ENCODE measurements around the gene PIANP. TPM values are rescaled to one million over a fixed set of nuclear protein-coding genes. Genes with fewer than 3 reads are reported as not detected.
"Not testable (repeated sequence)": the region's sequence is repeated elsewhere in the genome, so short reads cannot be mapped to it uniquely, and the experiment has no call there.

The PIANP gene
- not detected for total RNA-seq

- no peak within 1 kb of the TSS for H3K27ac Mint-ChIP-seq
- ChIA-PET POLR2A (interaction anchor here (3.1 kb wide), 1 partner anchor 11 kb away, joined by 22 read pairs; the partner anchor contains the start of gene ZNF384), CTCF (no interaction called here)
- H3K4me1 Mint-ChIP-seq, result peaks cover 22% of the 10 kb centered on the region
- H3K4me3 Mint-ChIP-seq, result peak within 1 kb of the TSS; percentile 46
- no peaks in the 10 kb centered on the region for H3K9me3 Mint-ChIP-seq
- H3K36me3 Mint-ChIP-seq (ENCODE audit: low read depth), result no peaks in the 10 kb centered on the region
- DNase-seq, result peak; percentile 51
- peaks cover 64% of the 10 kb centered on the region for H3K27me3 Mint-ChIP-seq
Measured at GRCh38 chr12:6700646-6701051, at the start of gene PIANP. PIANP (minus strand) TSS chr12:6700815; CDS start chr12:6698061, 2,754 bp downstream.

- Mint-ChIP-seq H3K4me1 (peaks cover 39% of the 10 kb centered on the region), H3K4me3 (no peak overlapping the region), H3K9me3 (peaks cover 2% of the 10 kb centered on the region), H3K27ac (no peak overlapping the region), H3K36me3 (ENCODE audit: low read depth) (peaks cover 58% of the 10 kb centered on the region), H3K27me3 (no peaks in the 10 kb centered on the region)
- CTCF ChIA-PET, result no interaction called here
- DNase-seq, result no peak
- POLR2A ChIA-PET, result no interaction called here
Measured at GRCh38 chr12:6748761-6749160, 48.1 kb upstream of the PIANP start.

- peak overlapping the region; percentile 31 for H3K27ac Mint-ChIP-seq
- CTCF ChIA-PET, result no interaction called here
- POLR2A ChIA-PET, result no interaction called here
- H3K4me3 Mint-ChIP-seq, result no peak overlapping the region
- peaks cover 56% of the 10 kb centered on the region for H3K36me3 Mint-ChIP-seq (ENCODE audit: low read depth)
- no peak for DNase-seq
- no peaks in the 10 kb centered on the region for H3K27me3 Mint-ChIP-seq
- peaks cover 7% of the 10 kb centered on the region for H3K9me3 Mint-ChIP-seq
- H3K4me1 Mint-ChIP-seq, result peaks cover 33% of the 10 kb centered on the region
Measured at GRCh38 chr12:6747216-6747615, 46.6 kb upstream of the PIANP start.

- peaks cover 22% of the 10 kb centered on the region for H3K4me1 Mint-ChIP-seq
- CTCF ChIA-PET, result interaction anchor here (1.2 kb wide), 1 partner anchor 22 kb away, joined by 3 read pairs; the partner anchor contains the start of gene COPS7A
Measured at GRCh38 chr12:6745741-6746525, 45.3 kb upstream of the PIANP start.

GRCh38 chr12:6743300-6743699, 42.7 kb upstream of the PIANP start:
- CTCF ChIA-PET, result not testable (repeated sequence)

More at GRCh38 chr12:6745741-6746525, 45.3 kb upstream of the PIANP start:
- H3K27ac Mint-ChIP-seq, result peak overlapping the region; percentile 89
- H3K36me3 Mint-ChIP-seq (ENCODE audit: low read depth), result peaks cover 47% of the 10 kb centered on the region
- DNase-seq, result peak; percentile 45
- POLR2A ChIA-PET, result interaction anchor here (0.9 to 2.7 kb wide), 4 partner anchors 21 to 47 kb away, joined by 3 to 10 read pairs (median 6); partner anchors contain the start of genes COPS7A and PTMS
- H3K27me3 Mint-ChIP-seq, result no peaks in the 10 kb centered on the region
- no peak overlapping the region for H3K4me3 Mint-ChIP-seq
- peaks cover 7% of the 10 kb centered on the region for H3K9me3 Mint-ChIP-seq

GRCh38 chr12:6742834-6743233, 42.2 kb upstream of the PIANP start:
- Mint-ChIP-seq H3K4me1 (peaks cover 20% of the 10 kb centered on the region), H3K9me3 (peaks cover 7% of the 10 kb centered on the region), H3K27me3 (no peaks in the 10 kb centered on the region), H3K27ac (no peak overlapping the region), H3K4me3 (no peak overlapping the region), H3K36me3 (ENCODE audit: low read depth) (peaks cover 24% of the 10 kb centered on the region)
- no peak for DNase-seq
- CTCF ChIA-PET, result no interaction called here
- POLR2A ChIA-PET, result interaction anchor here (1.3 to 2.8 kb wide), 2 partner anchors 10 to 50 kb away, joined by 3 to 8 read pairs; partner anchors contain the start of gene MLF2

More at GRCh38 chr12:6743300-6743699, 42.7 kb upstream of the PIANP start:
- DNase-seq, H3K27me3 Mint-ChIP-seq, H3K4me3 Mint-ChIP-seq, H3K9me3 Mint-ChIP-seq: not testable (repeated sequence)
- peaks cover 20% of the 10 kb centered on the region for H3K4me1 Mint-ChIP-seq
- POLR2A ChIA-PET, result interaction anchor here (1.3 to 2.8 kb wide), 2 partner anchors 10 to 50 kb away, joined by 3 to 8 read pairs; partner anchors contain the start of gene MLF2
- peaks cover 29% of the 10 kb centered on the region for H3K36me3 Mint-ChIP-seq (ENCODE audit: low read depth)
- peak overlapping the region; percentile 13 for H3K27ac Mint-ChIP-seq

GRCh38 chr12:6742080-6742479, 41.5 kb upstream of the PIANP start:
- CTCF ChIA-PET, H3K9me3 Mint-ChIP-seq, H3K4me3 Mint-ChIP-seq, H3K27ac Mint-ChIP-seq, H3K27me3 Mint-ChIP-seq, DNase-seq: not testable (repeated sequence)
- POLR2A ChIA-PET, result interaction anchor here (1.3 to 2.8 kb wide), 2 partner anchors 11 to 51 kb away, joined by 3 to 8 read pairs; partner anchors contain the start of gene MLF2
- Mint-ChIP-seq H3K36me3 (ENCODE audit: low read depth) (peaks cover 16% of the 10 kb centered on the region), H3K4me1 (peaks cover 19% of the 10 kb centered on the region)

GRCh38 chr12:6736754-6737153, 36.1 kb upstream of the PIANP start:
- peaks cover 6% of the 10 kb centered on the region for H3K4me1 Mint-ChIP-seq
- CTCF ChIA-PET, result interaction anchor here (0.6 to 1.6 kb wide), 4 partner anchors 30 to 85 kb away, joined by 3 to 4 read pairs (median 4); partner anchors contain the start of gene GPR162
- no peak overlapping the region for H3K27ac Mint-ChIP-seq

GRCh38 chr12:6735448-6736191, 35.0 kb upstream of the PIANP start:
- CTCF ChIA-PET, result interaction anchor here (1.0 to 1.6 kb wide), 3 partner anchors 31 to 86 kb away, joined by 4 read pairs; partner anchors contain the start of gene GPR162
- POLR2A ChIA-PET, result no interaction called here
- H3K4me3 Mint-ChIP-seq, result no peak overlapping the region

More at GRCh38 chr12:6736754-6737153, 36.1 kb upstream of the PIANP start:
- no peaks in the 10 kb centered on the region for H3K27me3 Mint-ChIP-seq
- H3K9me3 Mint-ChIP-seq, result no peaks in the 10 kb centered on the region
- DNase-seq, result no peak
- no peak overlapping the region for H3K4me3 Mint-ChIP-seq
- POLR2A ChIA-PET, result no interaction called here
- H3K36me3 Mint-ChIP-seq (ENCODE audit: low read depth), result no peaks in the 10 kb centered on the region

GRCh38 chr12:6734506-6735387, 34.1 kb upstream of the PIANP start:
- POLR2A ChIA-PET, result no interaction called here
- Mint-ChIP-seq H3K36me3 (ENCODE audit: low read depth) (peaks cover 17% of the 10 kb centered on the region), H3K9me3 (no peaks in the 10 kb centered on the region), H3K27ac (no peak overlapping the region), H3K27me3 (no peaks in the 10 kb centered on the region), H3K4me3 (no peak overlapping the region), H3K4me1 (peaks cover 6% of the 10 kb centered on the region)
- DNase-seq, result no peak
- CTCF ChIA-PET, result interaction anchor here (1.6 kb wide), 1 partner anchor 87 kb away, joined by 4 read pairs; the partner anchor contains the start of gene GPR162

More at GRCh38 chr12:6735448-6736191, 35.0 kb upstream of the PIANP start:
- Mint-ChIP-seq H3K9me3 (no peaks in the 10 kb centered on the region), H3K4me1 (peaks cover 6% of the 10 kb centered on the region), H3K27me3 (no peaks in the 10 kb centered on the region), H3K36me3 (ENCODE audit: low read depth) (peaks cover 9% of the 10 kb centered on the region), H3K27ac (no peak overlapping the region)
- DNase-seq, result peak; percentile 53

- Mint-ChIP-seq H3K36me3 (ENCODE audit: low read depth) (peaks cover 33% of the 10 kb centered on the region), H3K27me3 (no peaks in the 10 kb centered on the region), H3K4me3 (no peak overlapping the region), H3K4me1 (peaks cover 8% of the 10 kb centered on the region), H3K9me3 (no peaks in the 10 kb centered on the region), H3K27ac (no peak overlapping the region)
- no peak for DNase-seq
- ChIA-PET CTCF (interaction anchor here (1.5 to 4.3 kb wide), 2 partner anchors 23 to 95 kb away, joined by 3 to 14 read pairs; partner anchors contain the start of gene MLF2), POLR2A (interaction anchor here (1.0 to 1.3 kb wide), 2 partner anchors 22 to 142 kb away, joined by 3 read pairs; partner anchors contain the start of gene MLF2)
Measured at GRCh38 chr12:6730169-6730568, 29.6 kb upstream of the PIANP start.

GRCh38 chr12:6729186-6729585, 28.6 kb upstream of the PIANP start:
- peaks cover 13% of the 10 kb centered on the region for H3K4me1 Mint-ChIP-seq
- H3K27ac Mint-ChIP-seq, result no peak overlapping the region
- H3K36me3 Mint-ChIP-seq (ENCODE audit: low read depth), result peaks cover 33% of the 10 kb centered on the region
- H3K27me3 Mint-ChIP-seq, result no peaks in the 10 kb centered on the region
- POLR2A ChIA-PET, result no interaction called here
- H3K4me3 Mint-ChIP-seq, result no peak overlapping the region
- DNase-seq, result no peak
- H3K9me3 Mint-ChIP-seq, result no peaks in the 10 kb centered on the region
- CTCF ChIA-PET, result interaction anchor here (4.3 kb wide), 1 partner anchor 24 kb away, joined by 14 read pairs; the partner anchor contains the start of gene MLF2
